ENCODE data around the gene MAMDC2.

The MAMDC2 gene

GRCh38 chr9:70069704-70070103, 26.1 kb downstream of the MAMDC2 start:
- no peaks in the 10 kb centered on the region for H3K36me3 ChIP-seq (ENCODE audit: insufficient read depth, low read depth, low read length)
- no peak overlapping the region for H3K4me3 ChIP-seq (ENCODE audit: low read length)
- no peak overlapping the region for H3K9ac ChIP-seq (ENCODE audit: low read depth, low read length)
- no peaks in the 10 kb centered on the region for H3K27me3 ChIP-seq (ENCODE audit: insufficient read depth, low read length)
- H3K27ac ChIP-seq (ENCODE audit: low read length) = no peak overlapping the region
- H3K4me1 ChIP-seq (ENCODE audit: insufficient read depth, low read length) = no peaks in the 10 kb centered on the region
- no peaks in the 10 kb centered on the region for H3K9me3 ChIP-seq (ENCODE audit: insufficient read depth, low read depth, low read length)

- H3K4me1 ChIP-seq (ENCODE audit: insufficient read depth, low read length) = no peaks in the 10 kb centered on the region
- no peak overlapping the region for H3K4me3 ChIP-seq (ENCODE audit: low read length)
- H3K36me3 ChIP-seq (ENCODE audit: insufficient read depth, low read depth, low read length) = no peaks in the 10 kb centered on the region
- H3K9ac ChIP-seq (ENCODE audit: low read depth, low read length) = no peak overlapping the region
- H3K27ac ChIP-seq (ENCODE audit: low read length) = no peak overlapping the region
- no peaks in the 10 kb centered on the region for H3K27me3 ChIP-seq (ENCODE audit: insufficient read depth, low read length)
- H3K9me3 ChIP-seq (ENCODE audit: insufficient read depth, low read depth, low read length) = no peaks in the 10 kb centered on the region
Observed at GRCh38 chr9:70073193-70073592, 29.5 kb downstream of the MAMDC2 start.

- Histone ChIP-seq H3K4me3 (ENCODE audit: low read length) (no peak overlapping the region), H3K36me3 (ENCODE audit: insufficient read depth, low read depth, low read length) (no peaks in the 10 kb centered on the region), H3K9me3 (ENCODE audit: insufficient read depth, low read depth, low read length) (no peaks in the 10 kb centered on the region), H3K4me1 (ENCODE audit: insufficient read depth, low read length) (peaks cover 3% of the 10 kb centered on the region; the same call in 1 of the 2 replicates), H3K27me3 (ENCODE audit: insufficient read depth, low read length) (no peaks in the 10 kb centered on the region), H3K9ac (ENCODE audit: low read depth, low read length) (no peak overlapping the region), H3K27ac (ENCODE audit: low read length) (no peak overlapping the region)
Observed at GRCh38 chr9:70073756-70074155, 30.1 kb downstream of the MAMDC2 start.

- Histone ChIP-seq H3K9ac (ENCODE audit: low read depth, low read length) (no peak overlapping the region), H3K27ac (ENCODE audit: low read length) (no peak overlapping the region), H3K4me3 (ENCODE audit: low read length) (no peak overlapping the region), H3K4me1 (ENCODE audit: insufficient read depth, low read length) (peaks cover 12% of the 10 kb centered on the region), H3K9me3 (ENCODE audit: insufficient read depth, low read depth, low read length) (no peaks in the 10 kb centered on the region), H3K27me3 (ENCODE audit: insufficient read depth, low read length) (no peaks in the 10 kb centered on the region), H3K36me3 (ENCODE audit: insufficient read depth, low read depth, low read length) (no peaks in the 10 kb centered on the region)
Observed at GRCh38 chr9:70076678-70077077, 33.0 kb downstream of the MAMDC2 start.

GRCh38 chr9:70079417-70080037, 35.9 kb downstream of the MAMDC2 start:
- H3K9ac ChIP-seq (ENCODE audit: low read depth, low read length) = no peak overlapping the region
- H3K27ac ChIP-seq (ENCODE audit: low read length) = no peak overlapping the region
- H3K36me3 ChIP-seq (ENCODE audit: insufficient read depth, low read depth, low read length) = no peaks in the 10 kb centered on the region
- H3K4me1 ChIP-seq (ENCODE audit: insufficient read depth, low read length) = peaks cover 12% of the 10 kb centered on the region
- H3K27me3 ChIP-seq (ENCODE audit: insufficient read depth, low read length) = no peaks in the 10 kb centered on the region
- no peaks in the 10 kb centered on the region for H3K9me3 ChIP-seq (ENCODE audit: insufficient read depth, low read depth, low read length)
- H3K4me3 ChIP-seq (ENCODE audit: low read length) = no peak overlapping the region

GRCh38 chr9:70080481-70081119, 37.0 kb downstream of the MAMDC2 start:
- H3K36me3 ChIP-seq (ENCODE audit: insufficient read depth, low read depth, low read length) = no peaks in the 10 kb centered on the region
- H3K27me3 ChIP-seq (ENCODE audit: insufficient read depth, low read length) = no peaks in the 10 kb centered on the region
- H3K27ac ChIP-seq (ENCODE audit: low read length) = no peak overlapping the region
- H3K4me1 ChIP-seq (ENCODE audit: insufficient read depth, low read length) = peaks cover 12% of the 10 kb centered on the region
- H3K9me3 ChIP-seq (ENCODE audit: insufficient read depth, low read depth, low read length) = no peaks in the 10 kb centered on the region
- no peak overlapping the region for H3K9ac ChIP-seq (ENCODE audit: low read depth, low read length)
- H3K4me3 ChIP-seq (ENCODE audit: low read length) = no peak overlapping the region

- Histone ChIP-seq H3K4me1 (ENCODE audit: insufficient read depth, low read length) (peaks cover 12% of the 10 kb centered on the region), H3K9ac (ENCODE audit: low read depth, low read length) (no peak overlapping the region), H3K27ac (ENCODE audit: low read length) (no peak overlapping the region), H3K36me3 (ENCODE audit: insufficient read depth, low read depth, low read length) (no peaks in the 10 kb centered on the region), H3K27me3 (ENCODE audit: insufficient read depth, low read length) (no peaks in the 10 kb centered on the region), H3K9me3 (ENCODE audit: insufficient read depth, low read depth, low read length) (no peaks in the 10 kb centered on the region), H3K4me3 (ENCODE audit: low read length) (no peak overlapping the region)
Observed at GRCh38 chr9:70081120-70081495, 37.5 kb downstream of the MAMDC2 start.

- Histone ChIP-seq H3K36me3 (ENCODE audit: insufficient read depth, low read depth, low read length) (no peaks in the 10 kb centered on the region), H3K4me3 (ENCODE audit: low read length) (no peak overlapping the region), H3K9ac (ENCODE audit: low read depth, low read length) (no peak overlapping the region), H3K27me3 (ENCODE audit: insufficient read depth, low read length) (no peaks in the 10 kb centered on the region), H3K4me1 (ENCODE audit: insufficient read depth, low read length) (peaks cover 12% of the 10 kb centered on the region), H3K9me3 (ENCODE audit: insufficient read depth, low read depth, low read length) (no peaks in the 10 kb centered on the region), H3K27ac (ENCODE audit: low read length) (no peak overlapping the region)
Observed at GRCh38 chr9:70083429-70083828, 39.8 kb downstream of the MAMDC2 start.

- Histone ChIP-seq H3K27ac (ENCODE audit: low read length) (no peak overlapping the region), H3K27me3 (ENCODE audit: insufficient read depth, low read length) (no peaks in the 10 kb centered on the region), H3K9me3 (ENCODE audit: insufficient read depth, low read depth, low read length) (no peaks in the 10 kb centered on the region), H3K9ac (ENCODE audit: low read depth, low read length) (no peak overlapping the region), H3K4me1 (ENCODE audit: insufficient read depth, low read length) (no peaks in the 10 kb centered on the region; the same call in 1 of the 2 replicates), H3K36me3 (ENCODE audit: insufficient read depth, low read depth, low read length) (no peaks in the 10 kb centered on the region), H3K4me3 (ENCODE audit: low read length) (no peak overlapping the region)
Observed at GRCh38 chr9:70085241-70085640, 41.6 kb downstream of the MAMDC2 start.

- Histone ChIP-seq H3K27me3 (ENCODE audit: insufficient read depth, low read length) (no peaks in the 10 kb centered on the region), H3K4me1 (ENCODE audit: insufficient read depth, low read length) (no peaks in the 10 kb centered on the region), H3K9me3 (ENCODE audit: insufficient read depth, low read depth, low read length) (no peaks in the 10 kb centered on the region), H3K27ac (ENCODE audit: low read length) (no peak overlapping the region), H3K4me3 (ENCODE audit: low read length) (no peak overlapping the region), H3K9ac (ENCODE audit: low read depth, low read length) (no peak overlapping the region), H3K36me3 (ENCODE audit: insufficient read depth, low read depth, low read length) (no peaks in the 10 kb centered on the region)
Observed at GRCh38 chr9:70091103-70091502, 47.5 kb downstream of the MAMDC2 start.

- Histone ChIP-seq H3K4me3 (ENCODE audit: low read length) (no peak overlapping the region), H3K9me3 (ENCODE audit: insufficient read depth, low read depth, low read length) (no peaks in the 10 kb centered on the region), H3K36me3 (ENCODE audit: insufficient read depth, low read depth, low read length) (no peaks in the 10 kb centered on the region), H3K27ac (ENCODE audit: low read length) (no peak overlapping the region), H3K9ac (ENCODE audit: low read depth, low read length) (no peak overlapping the region), H3K4me1 (ENCODE audit: insufficient read depth, low read length) (no peaks in the 10 kb centered on the region), H3K27me3 (ENCODE audit: insufficient read depth, low read length) (no peaks in the 10 kb centered on the region)
Observed at GRCh38 chr9:70091572-70091971, 47.9 kb downstream of the MAMDC2 start.

- no peak overlapping the region for H3K4me3 ChIP-seq (ENCODE audit: low read length)
Observed at GRCh38 chr9:70092190-70092589, 48.5 kb downstream of the MAMDC2 start.

More at GRCh38 chr9:70092190-70092589, 48.5 kb downstream of the MAMDC2 start:
- no peaks in the 10 kb centered on the region for H3K9me3 ChIP-seq (ENCODE audit: insufficient read depth, low read depth, low read length)
- H3K4me1 ChIP-seq (ENCODE audit: insufficient read depth, low read length) = no peaks in the 10 kb centered on the region
- H3K9ac ChIP-seq (ENCODE audit: low read depth, low read length) = no peak overlapping the region
- H3K27me3 ChIP-seq (ENCODE audit: insufficient read depth, low read length) = no peaks in the 10 kb centered on the region
- H3K27ac ChIP-seq (ENCODE audit: low read length) = no peak overlapping the region
- H3K36me3 ChIP-seq (ENCODE audit: insufficient read depth, low read depth, low read length) = no peaks in the 10 kb centered on the region
